ENCODE data around the gene PCDHGA10. TPM values are rescaled to one million over a fixed set of nuclear protein-coding genes. Genes with fewer than 3 reads are reported as not detected.

PCDHGA10 gene
- total RNA-seq, 1 donor from 2014 or later: 11.0 TPM

Other genes starting within 250 kb of the PCDHGA10 start
- gene PCDHB7, start 240.3 kb upstream of the PCDHGA10 start, total RNA-seq: 0.67 TPM
- gene PCDHB8, start 235.2 kb upstream of the PCDHGA10 start, total RNA-seq: 2.3 TPM
- 2.2 TPM for gene PCDHB16, start 230.6 kb upstream of the PCDHGA10 start, total RNA-seq
- gene PCDHB9, start 225.8 kb upstream of the PCDHGA10 start, total RNA-seq: 1.3 TPM
- gene PCDHB10, start 220.6 kb upstream of the PCDHGA10 start, total RNA-seq: 0.94 TPM
- 1.9 TPM for gene PCDHB11, start 213.4 kb upstream of the PCDHGA10 start, total RNA-seq
- 1.1 TPM for gene PCDHB12, start 204.3 kb upstream of the PCDHGA10 start, total RNA-seq
- 4.8 TPM for gene PCDHB13, start 199.1 kb upstream of the PCDHGA10 start, total RNA-seq
- 4.4 TPM for gene PCDHB14, start 189.6 kb upstream of the PCDHGA10 start, total RNA-seq
- 9.9 TPM for gene PCDHB15, start 167.6 kb upstream of the PCDHGA10 start, total RNA-seq
- gene SLC25A2, start 108.9 kb upstream of the PCDHGA10 start, total RNA-seq: not detected
- gene TAF7, start 92.2 kb upstream of the PCDHGA10 start, total RNA-seq: 116 TPM
- 4.6 TPM for gene PCDHGA1, start 82.5 kb upstream of the PCDHGA10 start, total RNA-seq
- gene PCDHGA2, start 74.2 kb upstream of the PCDHGA10 start, total RNA-seq: 17.3 TPM
- gene PCDHGA3, start 69.2 kb upstream of the PCDHGA10 start, total RNA-seq: 22.9 TPM
- gene PCDHGB1, start 62.9 kb upstream of the PCDHGA10 start, total RNA-seq: 12.6 TPM
- gene PCDHGA4, start 58.0 kb upstream of the PCDHGA10 start, total RNA-seq: 15.6 TPM
- gene PCDHGB2, start 53.0 kb upstream of the PCDHGA10 start, total RNA-seq: 16.2 TPM
- gene PCDHGA5, start 48.8 kb upstream of the PCDHGA10 start, total RNA-seq: 9.7 TPM
- 14.2 TPM for gene PCDHGB3, start 42.7 kb upstream of the PCDHGA10 start, total RNA-seq
- 11.5 TPM for gene PCDHGA6, start 39.1 kb upstream of the PCDHGA10 start, total RNA-seq
- 11.8 TPM for gene PCDHGA7, start 30.2 kb upstream of the PCDHGA10 start, total RNA-seq
- gene PCDHGB4, start 25.3 kb upstream of the PCDHGA10 start, total RNA-seq: 12.5 TPM
- 14.0 TPM for gene PCDHGA8, start 20.4 kb upstream of the PCDHGA10 start, total RNA-seq
- 13.9 TPM for gene PCDHGB5, start 15.0 kb upstream of the PCDHGA10 start, total RNA-seq
- gene PCDHGA9, start 10.2 kb upstream of the PCDHGA10 start, total RNA-seq: 9.6 TPM
- 11.9 TPM for gene PCDHGB6, start 5.0 kb upstream of the PCDHGA10 start, total RNA-seq
- 16.4 TPM for gene PCDHGB7, start 4.7 kb downstream of the PCDHGA10 start, total RNA-seq
- gene PCDHGA11, start 8.1 kb downstream of the PCDHGA10 start, total RNA-seq: 9.6 TPM
- 10.3 TPM for gene PCDHGA12, start 17.5 kb downstream of the PCDHGA10 start, total RNA-seq
- gene PCDHGC3, start 63.0 kb downstream of the PCDHGA10 start, total RNA-seq: 16.9 TPM
- 5.8 TPM for gene PCDHGC4, start 72.0 kb downstream of the PCDHGA10 start, total RNA-seq
- gene PCDHGC5, start 76.1 kb downstream of the PCDHGA10 start, total RNA-seq: 6.1 TPM
- gene DIAPH1, start 206.0 kb downstream of the PCDHGA10 start, total RNA-seq: 77.7 TPM
- 34.1 TPM for gene HDAC3, start 223.9 kb downstream of the PCDHGA10 start, total RNA-seq
- gene RELL2, start 224.0 kb downstream of the PCDHGA10 start, total RNA-seq: 0.70 TPM
- 4.1 TPM for gene FCHSD1, start 238.4 kb downstream of the PCDHGA10 start, total RNA-seq

Measured in cardiac septum (tissue), 1 donor.